GOT3 (cell line): ENCODE data around the gene CST5.
"Not testable (repeated sequence)": the region's sequence is repeated elsewhere in the genome, so short reads cannot be mapped to it uniquely, and the experiment has no call there.

Source experiments
- DNase-seq: peaks from one replicate; lab custom pipeline; 2025; ENCODE audit warnings: mixed read lengths; lab: John Stamatoyannopoulos, UW

Gene CST5

DNA sequence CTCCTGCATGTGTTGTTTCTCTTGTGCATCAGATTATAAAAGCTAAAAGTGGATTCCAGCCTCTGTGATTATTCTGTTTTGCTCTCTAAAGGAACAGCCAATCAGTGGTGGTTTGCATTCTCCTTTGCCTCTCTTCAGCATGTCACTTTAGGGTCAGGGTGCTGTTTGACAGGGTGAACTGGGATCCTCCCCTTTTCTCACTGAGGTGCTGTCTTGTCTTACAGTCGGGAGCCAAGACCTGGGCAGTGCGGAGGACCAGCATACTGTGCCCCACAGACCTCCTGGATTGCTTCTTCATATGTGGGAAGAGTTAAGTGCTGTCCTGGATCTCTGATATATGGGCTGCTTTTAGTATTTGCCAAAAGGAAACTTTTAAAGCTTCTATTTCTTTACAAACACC is 37.9 kb downstream of the CST5 start:
- no peak for DNase-seq

DNA sequence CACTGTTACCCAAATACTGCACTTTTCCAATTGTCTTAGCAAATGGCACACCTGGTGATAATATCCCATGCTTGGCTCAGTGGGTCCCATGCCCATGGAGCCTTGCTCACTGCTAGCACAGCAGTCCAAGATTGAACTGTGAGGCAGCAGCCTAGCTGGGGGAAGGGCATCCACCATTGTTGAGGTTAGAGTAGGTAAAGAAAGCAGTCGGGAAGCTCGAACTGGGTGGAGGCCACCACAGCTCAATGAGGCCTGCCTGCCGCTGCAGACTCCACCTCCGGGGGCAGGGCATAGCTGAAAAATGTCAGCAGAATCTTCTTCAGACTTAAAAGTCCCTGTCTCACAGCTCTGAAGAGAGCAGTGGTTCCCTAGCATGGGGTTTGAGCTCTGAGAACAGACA is 43.8 kb downstream of the CST5 start:
- no peak for DNase-seq

DNA sequence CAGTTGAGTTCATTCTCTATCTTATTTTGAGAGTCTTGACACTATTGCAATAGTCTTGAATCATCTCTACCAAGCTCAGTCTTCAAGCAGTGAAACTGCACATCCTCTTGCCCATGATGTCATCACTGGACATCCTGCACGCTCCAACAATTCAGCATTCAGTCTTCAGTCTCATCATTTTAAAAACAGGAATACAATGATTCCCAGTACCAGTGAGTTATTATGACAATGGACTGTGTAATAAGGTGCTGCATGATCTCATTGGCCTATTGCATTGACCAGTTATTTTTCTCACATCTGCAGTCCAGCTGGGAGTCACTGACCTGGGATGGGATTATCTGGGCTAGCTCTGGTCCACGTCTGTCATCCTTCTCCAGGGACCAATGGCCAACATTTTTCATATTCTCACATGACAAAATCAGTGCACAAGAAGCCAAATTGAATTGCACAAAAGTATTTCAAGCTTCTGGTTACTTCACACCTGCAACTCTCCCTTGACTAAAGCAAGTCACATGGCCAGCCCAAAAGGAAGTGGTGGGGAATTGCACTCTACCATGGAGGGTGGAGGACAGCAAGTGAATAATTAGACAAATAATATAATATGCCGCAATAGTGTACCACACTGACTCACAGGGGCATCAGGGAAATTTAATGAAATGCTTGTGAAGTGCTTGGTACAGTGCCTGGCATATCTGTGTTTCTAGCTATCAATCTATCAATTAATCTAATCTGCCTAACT is 46.6 kb downstream of the CST5 start:
- DNase-seq: no peak

DNA sequence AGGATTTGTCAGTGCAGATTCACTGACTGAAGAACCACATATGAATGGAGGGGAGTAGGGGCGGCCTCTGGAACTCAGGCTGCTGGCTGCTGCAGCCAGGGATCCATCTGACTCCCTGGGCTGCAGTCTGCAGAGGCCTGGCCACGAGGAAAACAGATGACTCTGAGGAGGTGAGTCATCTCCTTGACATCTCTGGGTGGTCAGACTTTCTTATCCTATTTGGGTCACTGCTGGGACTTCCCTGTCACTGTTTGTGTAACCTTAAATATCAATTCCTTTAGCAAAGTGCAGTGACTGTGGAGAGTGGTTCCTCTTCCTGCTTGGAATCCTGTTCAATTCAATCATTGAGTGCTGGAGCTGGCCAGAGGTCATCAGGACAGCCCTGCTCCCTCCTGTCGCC is 47.6 kb downstream of the CST5 start:
- DNase-seq: not testable (repeated sequence)

DNA sequence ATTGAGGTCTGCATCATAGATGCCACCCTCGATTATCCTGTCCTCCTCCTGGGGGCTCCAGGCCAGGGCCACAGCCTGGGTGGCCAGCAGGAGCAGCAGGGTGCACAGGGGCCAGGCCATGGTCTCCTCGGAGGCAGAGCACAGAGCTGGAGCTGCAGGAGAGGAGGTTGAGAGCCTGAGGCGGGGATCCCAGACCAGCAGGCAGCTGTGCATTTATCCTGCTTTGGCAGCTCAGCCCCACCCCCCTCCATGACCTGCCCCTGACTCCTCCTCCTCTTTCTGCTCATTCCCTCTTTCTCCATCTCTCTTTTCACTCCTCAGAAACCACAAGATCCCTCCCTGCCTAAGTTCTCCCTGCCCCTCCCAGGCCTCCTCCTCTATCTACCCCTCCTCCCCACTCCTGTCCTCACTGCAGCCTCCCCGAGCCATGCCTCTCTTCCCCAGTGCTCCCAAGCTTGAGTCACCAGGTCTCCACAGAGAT is 53.0 kb downstream of the CST5 start, which contains the start of gene CST2:
TSS of gene CST2 (minus strand) at position 189 of the 481 bp plus-strand sequence. CDS start at position 120, 69 bp downstream.
- DNase-seq: no peak
